ENCODE results near the gene TICAM2. TPM values are rescaled to one million over a fixed set of nuclear protein-coding genes. Genes with fewer than 3 reads are reported as not detected.

Gene TICAM2
- total and polyA plus RNA-seq, 2 of the 8 experiments (the other 6 are each of a cell fraction or from before 2014, with no cell fraction given), result 0.02 TPM; not detected in 1

GRCh38 chr5:115584501-115584900 lies 17.8 kb downstream of the TICAM2 start (continued):
- TF ChIP-seq FOSL1 (IDR thresholded peaks at IDR 0.05; ENCODE audit: insufficient read depth, low read depth, low read length) (no peak), MAX (IDR thresholded peaks at IDR 0.05) (no peak), POLR2A (IDR thresholded peaks at IDR 0.05; ENCODE audit: control extremely low read depth in 1 of 2, low read depth in 2 of 2, low read length in 2 of 2) (no peak), MAFK (IDR thresholded peaks at IDR 0.05; ENCODE audit: low read depth, low read length) (no peak), GTF2F1 (IDR thresholded peaks at IDR 0.05; ENCODE audit: borderline replicate concordance, low read depth, low read length) (no peak), CHD7 (IDR thresholded peaks at IDR 0.05; ENCODE audit: insufficient replicate concordance, low read length) (no peak)

Measured in H1 (cell line).